ENCODE measurements around the gene ASPDH.
"Not testable (repeated sequence)": the region's sequence is repeated elsewhere in the genome, so short reads cannot be mapped to it uniquely, and the experiment has no call there.

Gene ASPDH

GRCh38 chr19:50477751-50478515 lies 35.8 kb downstream of the ASPDH start:
- DNase-seq (ENCODE audit: low read depth), result no peak

- no peak for DNase-seq (ENCODE audit: low read depth)
These were observed 36.8 kb downstream of the ASPDH start for GRCh38 chr19:50476907-50477238.

- DNase-seq (ENCODE audit: low read depth), result peak; percentile 64
These were observed 37.3 kb downstream of the ASPDH start, which contains the start of the genes EMC10 and GARIN5A for GRCh38 chr19:50476224-50476906. Gene EMC10, plus strand, starts transcription at chr19:50476507. Its CDS starts 38 bp downstream, at chr19:50476545. Gene GARIN5A, minus strand, starts transcription at chr19:50476848. Its CDS starts 460 bp downstream, at chr19:50476388.

GRCh38 chr19:50475736-50476223 lies 37.9 kb downstream of the ASPDH start:
- no peak for DNase-seq (ENCODE audit: low read depth)

GRCh38 chr19:50475101-50475568 lies 38.6 kb downstream of the ASPDH start:
- no peak for DNase-seq (ENCODE audit: low read depth)

GRCh38 chr19:50473336-50473735 lies 40.4 kb downstream of the ASPDH start:
- DNase-seq (ENCODE audit: low read depth), result not testable (repeated sequence)

- no peak for DNase-seq (ENCODE audit: low read depth)
These were observed 44.9 kb downstream of the ASPDH start for GRCh38 chr19:50468818-50469217.

- DNase-seq (ENCODE audit: low read depth), result no peak
These were observed 46.1 kb downstream of the ASPDH start for GRCh38 chr19:50467566-50467965.

GRCh38 chr19:50466706-50467039 lies 47.0 kb downstream of the ASPDH start:
- no peak for DNase-seq (ENCODE audit: low read depth)

GRCh38 chr19:50465986-50466705 lies 47.6 kb downstream of the ASPDH start:
- DNase-seq (ENCODE audit: low read depth), result no peak

- DNase-seq (ENCODE audit: low read depth), result no peak
These were observed 48.7 kb downstream of the ASPDH start for GRCh38 chr19:50465000-50465399.

- DNase-seq (ENCODE audit: low read depth), result no peak
These were observed 49.4 kb downstream of the ASPDH start for GRCh38 chr19:50464348-50464747.

- DNase-seq (ENCODE audit: low read depth), result no peak
These were observed 50.7 kb downstream of the ASPDH start for GRCh38 chr19:50462970-50463369.
